Measurements from ENCODE around the gene CNPY1.

The CNPY1 gene

DNA sequence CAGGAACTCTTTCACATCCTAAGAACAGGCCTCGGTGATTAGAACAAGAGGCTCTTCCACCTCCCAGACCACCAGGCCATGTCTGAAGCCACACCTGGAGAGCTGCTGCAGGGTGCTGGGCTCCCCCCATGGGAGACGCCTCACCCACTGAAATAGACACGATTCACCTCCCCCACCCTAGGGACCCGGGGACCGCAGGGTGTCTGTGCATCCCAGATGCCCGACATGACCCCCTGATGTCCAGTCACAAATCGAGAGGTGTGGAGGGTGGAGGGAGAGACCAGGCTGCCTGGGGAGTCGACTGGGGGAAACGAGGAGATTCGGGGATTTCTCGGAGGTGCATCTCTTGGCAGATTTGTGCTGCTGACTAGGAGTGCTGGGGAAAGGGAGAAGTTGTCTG lies 31.0 kb downstream of the CNPY1 start:
- peaks cover 94% of the 10 kb centered on the region for H3K27me3 Mint-ChIP-seq (ENCODE audit: low read depth, poor library complexity)

GRCh38 chr7:155514296-155514695 lies 32.1 kb downstream of the CNPY1 start:
- no peak for DNase-seq
- Mint-ChIP-seq H3K9me3 (no peaks in the 10 kb centered on the region), H3K4me3 (no peak overlapping the region), H3K36me3 (ENCODE audit: low read depth) (no peaks in the 10 kb centered on the region), H3K27ac (no peak overlapping the region), H3K4me1 (peaks cover 21% of the 10 kb centered on the region), H3K27me3 (ENCODE audit: low read depth, poor library complexity) (peaks cover 95% of the 10 kb centered on the region)
- no peak for TF ChIP-seq CTCF (IDR thresholded peaks at IDR 0.05)

More for the DNA sequence above, 31.0 kb downstream of the CNPY1 start:
- Mint-ChIP-seq H3K36me3 (ENCODE audit: low read depth) (no peaks in the 10 kb centered on the region), H3K27ac (no peak overlapping the region), H3K9me3 (no peaks in the 10 kb centered on the region), H3K4me3 (no peak overlapping the region), H3K4me1 (peaks cover 13% of the 10 kb centered on the region)
- TF ChIP-seq CTCF (IDR thresholded peaks at IDR 0.05): no peak
- DNase-seq: no peak

DNA sequence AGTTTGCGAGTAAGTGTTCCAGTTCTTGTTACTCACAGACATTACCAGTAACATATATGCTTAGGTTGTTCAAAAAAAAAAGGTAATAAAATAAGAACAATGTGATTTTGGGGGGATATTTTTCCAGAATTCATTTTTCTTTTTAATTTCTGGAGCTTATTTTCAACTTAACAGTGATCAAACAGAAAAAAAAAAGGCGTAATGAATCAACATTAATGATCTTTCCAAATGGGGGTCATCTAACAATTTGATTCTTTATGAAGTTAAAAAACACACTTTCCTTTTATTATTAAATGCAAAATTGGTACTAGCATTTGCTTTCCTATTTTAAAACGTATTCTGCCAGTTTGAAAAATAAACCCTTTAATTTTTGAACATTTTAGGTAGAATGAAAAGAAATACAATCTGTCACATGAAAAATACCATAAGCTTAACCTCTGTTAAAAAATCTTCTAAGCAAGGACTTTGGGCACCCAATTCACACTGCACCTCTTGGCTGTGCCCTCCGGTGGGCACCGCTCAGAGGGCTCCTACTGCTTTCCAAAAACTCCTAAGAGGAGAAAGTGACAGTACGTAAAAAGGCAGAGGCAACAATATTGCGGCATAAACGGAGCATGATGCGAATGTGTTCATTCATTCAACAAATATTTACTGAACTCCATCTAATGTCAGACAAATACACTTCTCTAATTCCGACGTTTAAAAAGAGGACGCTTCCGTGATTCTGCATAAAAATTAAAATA lies 32.6 kb downstream of the CNPY1 start:
- no peak for TF ChIP-seq CTCF (IDR thresholded peaks at IDR 0.05)
- H3K4me3 Mint-ChIP-seq: no peak overlapping the region
- no peaks in the 10 kb centered on the region for H3K36me3 Mint-ChIP-seq (ENCODE audit: low read depth)
- H3K27ac Mint-ChIP-seq: no peak overlapping the region
- H3K4me1 Mint-ChIP-seq: peaks cover 27% of the 10 kb centered on the region
- H3K27me3 Mint-ChIP-seq (ENCODE audit: low read depth, poor library complexity): peaks cover 97% of the 10 kb centered on the region
- H3K9me3 Mint-ChIP-seq: no peaks in the 10 kb centered on the region
- DNase-seq: no peak

GRCh38 chr7:155512246-155512887 lies 34.0 kb downstream of the CNPY1 start:
- H3K9me3 Mint-ChIP-seq: no peaks in the 10 kb centered on the region
- H3K36me3 Mint-ChIP-seq (ENCODE audit: low read depth): no peaks in the 10 kb centered on the region
- peaks cover 97% of the 10 kb centered on the region for H3K27me3 Mint-ChIP-seq (ENCODE audit: low read depth, poor library complexity)
- H3K4me1 Mint-ChIP-seq: peaks cover 32% of the 10 kb centered on the region
- no peak for TF ChIP-seq CTCF (IDR thresholded peaks at IDR 0.05)
- H3K27ac Mint-ChIP-seq: no peak overlapping the region
- no peak for DNase-seq
- H3K4me3 Mint-ChIP-seq: no peak overlapping the region

DNA sequence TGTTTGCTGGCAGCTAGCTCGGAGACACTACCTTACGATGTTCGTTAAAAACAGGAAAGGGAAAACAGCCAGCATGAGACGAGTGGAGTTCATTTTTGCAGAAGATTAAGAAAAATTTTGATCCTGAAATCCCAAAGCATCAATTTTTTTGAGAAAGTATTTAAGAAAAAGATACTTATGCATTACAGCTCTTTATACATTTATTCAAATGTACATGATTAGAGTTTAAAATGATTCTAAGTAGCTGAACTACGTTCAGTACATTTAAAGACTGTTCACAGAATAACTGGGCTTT lies 34.7 kb downstream of the CNPY1 start:
- H3K4me1 Mint-ChIP-seq: peaks cover 38% of the 10 kb centered on the region
- DNase-seq: no peak
- peaks cover 98% of the 10 kb centered on the region for H3K27me3 Mint-ChIP-seq (ENCODE audit: low read depth, poor library complexity)
- no peaks in the 10 kb centered on the region for H3K9me3 Mint-ChIP-seq
- no peak overlapping the region for H3K4me3 Mint-ChIP-seq
- no peaks in the 10 kb centered on the region for H3K36me3 Mint-ChIP-seq (ENCODE audit: low read depth)
- TF ChIP-seq CTCF (IDR thresholded peaks at IDR 0.05): no peak
- H3K27ac Mint-ChIP-seq: no peak overlapping the region
